WTC11 (cell line): Measurements from ENCODE around the gene RCL1.

Experiments
- ARID4B ChIP-seq: sonication (generic); formaldehyde crosslinking; IDR thresholded peaks from 2 replicates; pipeline ENCODE4 v1.8.0; 2023; ENCODE audit warnings: missing genetic modification reagents, mild to moderate bottlenecking, borderline replicate concordance
- ESRRA ChIP-seq: sonication (generic); formaldehyde crosslinking; IDR thresholded peaks from 2 replicates; pipeline ENCODE4 v1.8.1; 2022; ENCODE audit warnings: mild to moderate bottlenecking, missing genetic modification reagents, borderline replicate concordance
- MAX ChIP-seq: sonication (generic); formaldehyde crosslinking; IDR thresholded peaks from 2 replicates; pipeline ENCODE4 v1.8.0; 2022; ENCODE audit warnings: mild to moderate bottlenecking, missing genetic modification reagents
- TF ChIP-seq, protein P1 (sequence below): sonication (generic); formaldehyde crosslinking; IDR thresholded peaks from 2 replicates; pipeline ENCODE4 v1.8.1; 2023; ENCODE audit warnings: mild to moderate bottlenecking, missing genetic modification reagents, moderate library complexity
- TF ChIP-seq, protein P2 (sequence below): sonication (generic); formaldehyde crosslinking; IDR thresholded peaks from 2 replicates; pipeline ENCODE4 v1.8.1; 2022; ENCODE audit warnings: low read depth, missing genetic modification reagents, borderline replicate concordance
- TF ChIP-seq, protein P3 (sequence below): sonication (generic); formaldehyde crosslinking; IDR thresholded peaks from 2 replicates; pipeline ENCODE4 v1.8.1; 2022; ENCODE audit warnings: low read depth, mild to moderate bottlenecking, moderate library complexity, missing genetic modification reagents, borderline replicate concordance
- TF ChIP-seq, protein P4 (sequence below): fragments of 250-450 bp; sonication (Bioruptor Pico); IDR thresholded peaks from 2 replicates; pipeline ENCODE4 v2.1.2; 2022; ENCODE audit warnings: mild to moderate bottlenecking, moderate library complexity
- TF ChIP-seq, protein P5 (sequence below): fragments of 200-600 bp; IDR thresholded peaks from 2 replicates; pipeline ENCODE4 v1.8.0; 2022; ENCODE audit warnings: antibody characterized with exemption

GRCh38 chr9:4798281-4799032, 5.7 kb downstream of the RCL1 start:
- TF ChIP-seq, protein P1, sequence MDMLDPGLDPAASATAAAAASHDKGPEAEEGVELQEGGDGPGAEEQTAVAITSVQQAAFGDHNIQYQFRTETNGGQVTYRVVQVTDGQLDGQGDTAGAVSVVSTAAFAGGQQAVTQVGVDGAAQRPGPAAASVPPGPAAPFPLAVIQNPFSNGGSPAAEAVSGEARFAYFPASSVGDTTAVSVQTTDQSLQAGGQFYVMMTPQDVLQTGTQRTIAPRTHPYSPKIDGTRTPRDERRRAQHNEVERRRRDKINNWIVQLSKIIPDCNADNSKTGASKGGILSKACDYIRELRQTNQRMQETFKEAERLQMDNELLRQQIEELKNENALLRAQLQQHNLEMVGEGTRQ = no peak
- TF ChIP-seq, protein P2, sequence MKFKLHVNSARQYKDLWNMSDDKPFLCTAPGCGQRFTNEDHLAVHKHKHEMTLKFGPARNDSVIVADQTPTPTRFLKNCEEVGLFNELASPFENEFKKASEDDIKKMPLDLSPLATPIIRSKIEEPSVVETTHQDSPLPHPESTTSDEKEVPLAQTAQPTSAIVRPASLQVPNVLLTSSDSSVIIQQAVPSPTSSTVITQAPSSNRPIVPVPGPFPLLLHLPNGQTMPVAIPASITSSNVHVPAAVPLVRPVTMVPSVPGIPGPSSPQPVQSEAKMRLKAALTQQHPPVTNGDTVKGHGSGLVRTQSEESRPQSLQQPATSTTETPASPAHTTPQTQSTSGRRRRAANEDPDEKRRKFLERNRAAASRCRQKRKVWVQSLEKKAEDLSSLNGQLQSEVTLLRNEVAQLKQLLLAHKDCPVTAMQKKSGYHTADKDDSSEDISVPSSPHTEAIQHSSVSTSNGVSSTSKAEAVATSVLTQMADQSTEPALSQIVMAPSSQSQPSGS (CRISPR knock-in tag) = no peak
- TF ChIP-seq, protein P3, sequence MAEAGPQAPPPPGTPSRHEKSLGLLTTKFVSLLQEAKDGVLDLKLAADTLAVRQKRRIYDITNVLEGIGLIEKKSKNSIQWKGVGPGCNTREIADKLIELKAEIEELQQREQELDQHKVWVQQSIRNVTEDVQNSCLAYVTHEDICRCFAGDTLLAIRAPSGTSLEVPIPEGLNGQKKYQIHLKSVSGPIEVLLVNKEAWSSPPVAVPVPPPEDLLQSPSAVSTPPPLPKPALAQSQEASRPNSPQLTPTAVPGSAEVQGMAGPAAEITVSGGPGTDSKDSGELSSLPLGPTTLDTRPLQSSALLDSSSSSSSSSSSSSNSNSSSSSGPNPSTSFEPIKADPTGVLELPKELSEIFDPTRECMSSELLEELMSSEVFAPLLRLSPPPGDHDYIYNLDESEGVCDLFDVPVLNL (CRISPR knock-in tag) = no peak
- TF ChIP-seq, protein P4, sequence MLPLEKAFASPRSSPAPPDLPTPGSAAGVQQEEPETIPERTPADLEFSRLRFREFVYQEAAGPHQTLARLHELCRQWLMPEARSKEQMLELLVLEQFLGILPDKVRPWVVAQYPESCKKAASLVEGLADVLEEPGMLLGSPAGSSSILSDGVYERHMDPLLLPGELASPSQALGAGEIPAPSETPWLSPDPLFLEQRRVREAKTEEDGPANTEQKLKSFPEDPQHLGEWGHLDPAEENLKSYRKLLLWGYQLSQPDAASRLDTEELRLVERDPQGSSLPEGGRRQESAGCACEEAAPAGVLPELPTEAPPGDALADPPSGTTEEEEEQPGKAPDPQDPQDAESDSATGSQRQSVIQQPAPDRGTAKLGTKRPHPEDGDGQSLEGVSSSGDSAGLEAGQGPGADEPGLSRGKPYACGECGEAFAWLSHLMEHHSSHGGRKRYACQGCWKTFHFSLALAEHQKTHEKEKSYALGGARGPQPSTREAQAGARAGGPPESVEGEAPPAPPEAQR (CRISPR knock-in tag) = no peak
- TF ChIP-seq, protein P5, sequence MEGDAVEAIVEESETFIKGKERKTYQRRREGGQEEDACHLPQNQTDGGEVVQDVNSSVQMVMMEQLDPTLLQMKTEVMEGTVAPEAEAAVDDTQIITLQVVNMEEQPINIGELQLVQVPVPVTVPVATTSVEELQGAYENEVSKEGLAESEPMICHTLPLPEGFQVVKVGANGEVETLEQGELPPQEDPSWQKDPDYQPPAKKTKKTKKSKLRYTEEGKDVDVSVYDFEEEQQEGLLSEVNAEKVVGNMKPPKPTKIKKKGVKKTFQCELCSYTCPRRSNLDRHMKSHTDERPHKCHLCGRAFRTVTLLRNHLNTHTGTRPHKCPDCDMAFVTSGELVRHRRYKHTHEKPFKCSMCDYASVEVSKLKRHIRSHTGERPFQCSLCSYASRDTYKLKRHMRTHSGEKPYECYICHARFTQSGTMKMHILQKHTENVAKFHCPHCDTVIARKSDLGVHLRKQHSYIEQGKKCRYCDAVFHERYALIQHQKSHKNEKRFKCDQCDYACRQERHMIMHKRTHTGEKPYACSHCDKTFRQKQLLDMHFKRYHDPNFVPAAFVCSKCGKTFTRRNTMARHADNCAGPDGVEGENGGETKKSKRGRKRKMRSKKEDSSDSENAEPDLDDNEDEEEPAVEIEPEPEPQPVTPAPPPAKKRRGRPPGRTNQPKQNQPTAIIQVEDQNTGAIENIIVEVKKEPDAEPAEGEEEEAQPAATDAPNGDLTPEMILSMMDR = no peak
- TF ChIP-seq ESRRA (CRISPR knock-in tag) = no peak
- TF ChIP-seq ARID4B (CRISPR knock-in tag) = no peak
- no peak for TF ChIP-seq MAX (CRISPR knock-in tag)
